K562 (cell line): ENCODE measurements around the gene CTF1. TPM values are rescaled to one million over a fixed set of nuclear protein-coding genes. Genes with fewer than 3 reads are reported as not detected.

Experiments
- ATF1 ChIP-seq, 2 experiments: fragments of 450-650 bp in 1 of 2; IDR thresholded peaks; 2 replicates each; pipeline ENCODE4 v1.6.1; 2016; ENCODE audit warnings: missing compliant biosample characterization in 1 of 2, missing genetic modification characterization in 1 of 2
- CAMTA2 ChIP-seq: fragments of 250-450 bp; sonication (Bioruptor Pico); conservative IDR thresholded peaks from 2 replicates; pipeline ENCODE4 v1.5.1; 2022
- CC2D1A ChIP-seq: fragments of 450-650 bp; IDR thresholded peaks from 2 replicates; pipeline ENCODE4 v1.6.1; 2017; ENCODE audit warnings: mild to moderate bottlenecking
- CCNT2 ChIP-seq: IDR thresholded peaks from 2 replicates; pipeline ENCODE4 v1.6.1; 2011; ENCODE audit warnings: borderline replicate concordance, low read depth, mild to moderate bottlenecking, moderate library complexity, mixed read lengths, low read length; ENCODE audit not compliant: insufficient read length; ENCODE audit errors: extremely low read depth
- MXI1 ChIP-seq: IDR thresholded peaks from 2 replicates; pipeline ENCODE4 v1.6.1; 2011; ENCODE audit warnings: low read depth, mild to moderate bottlenecking, improper control_type of control experiment, low read length
- MYNN ChIP-seq, 2 experiments: sonication (generic); formaldehyde crosslinking in 1 of 2; IDR thresholded peaks; 2 replicates each; pipeline versions ENCODE4 v1.5.0 to v1.6.1; 2016 to 2020; ENCODE audit warnings: antibody characterized with exemption in 1 of 2, missing genetic modification reagents in 1 of 2
- RBBP5 ChIP-seq: fragments of 200-600 bp; sonication (generic); IDR thresholded peaks from 2 replicates; pipeline ENCODE4 v1.6.1; 2012; ENCODE audit warnings: borderline replicate concordance, mild to moderate bottlenecking, low read length, control low read depth, inconsistent platforms; ENCODE audit not compliant: insufficient read depth, poor library complexity, severe bottlenecking
- TAL1 ChIP-seq: fragments of 450-650 bp; IDR thresholded peaks from 2 replicates; pipeline ENCODE4 v1.6.1; 2016; ENCODE audit warnings: mild to moderate bottlenecking
- ZEB2 ChIP-seq: fragments of 450-650 bp; IDR thresholded peaks from 2 replicates; pipeline ENCODE4 v1.6.1; 2016
- ZFP1 ChIP-seq: fragments of 450-650 bp; formaldehyde crosslinking; IDR thresholded peaks from 2 replicates; pipeline ENCODE4 v1.4.0; 2020; ENCODE audit warnings: mild to moderate bottlenecking, mixed read lengths
- ZNF282 ChIP-seq: sonication (generic); formaldehyde crosslinking; IDR thresholded peaks from 2 replicates; pipeline ENCODE4 v1.8.1; 2023; ENCODE audit warnings: missing genetic modification reagents
- ZNF3 ChIP-seq: fragments of 250-450 bp; sonication (Bioruptor Pico); IDR thresholded peaks from 2 replicates; pipeline ENCODE4 v1.5.0; 2021; ENCODE audit warnings: mild to moderate bottlenecking, moderate library complexity
- ZNF766 ChIP-seq: fragments of 200-800 bp; sonication (Bioruptor generic); conservative IDR thresholded peaks from 2 replicates; pipeline ENCODE4 v1.6.1; 2016; ENCODE audit warnings: missing genetic modification characterization, missing compliant biosample characterization
- polyA plus RNA-seq, 8 experiments: library from polyadenylated mRNA; depleted of rRNA in 4 of 8; stranded (reverse) in 5 of 8; unstranded in 3 of 8; fragments of >200 nt; fragmentation: Nextera tagmentation in 2 of 8; fragmentation: Illumina TruSeq in 1 of 8; extraction: Ambion mirVana in 2 of 8; extraction: Trizol in 1 of 8; gene quantifications; 2 replicates each; pipeline versions ENCODE4 v1.2.1 to v1.2.3, GENCODE V29; 2011 to 2014; ENCODE audit warnings: inconsistent platforms in 1 of 8, missing spikeins in 1 of 8
- total RNA-seq, 7 experiments: library from RNA; depleted of rRNA in 6 of 7; stranded (reverse); fragments of >200 nt in 6 of 7; fragmentation: Illumina TruSeq in 2 of 7; extraction: Trizol in 2 of 7; gene quantifications; 2 replicates each; pipeline versions ENCODE4 v1.2.1 to v1.2.3, GENCODE V29; 2011 to 2021; ENCODE audit warnings: low replicate concordance in 1 of 7
- TF ChIP-seq, protein P1 (sequence below): fragments of 450-650 bp; IDR thresholded peaks from 2 replicates; pipeline ENCODE4 v1.6.1; 2017; ENCODE audit warnings: antibody characterized with exemption
- TF ChIP-seq, protein P2 (sequence below): sonication (generic); formaldehyde crosslinking; IDR thresholded peaks from 2 replicates; pipeline ENCODE4 v1.8.0; 2022; ENCODE audit warnings: mild to moderate bottlenecking, missing genetic modification reagents
- TF ChIP-seq, protein P3 (sequence below): sonication (generic); formaldehyde crosslinking; IDR thresholded peaks from 2 replicates; pipeline ENCODE4 v1.8.1; 2023; ENCODE audit warnings: mild to moderate bottlenecking, missing genetic modification reagents, moderate library complexity
- TF ChIP-seq, protein P4 (sequence below): fragments of 250-450 bp; sonication (Bioruptor Pico); IDR thresholded peaks from 2 replicates; pipeline ENCODE4 v1.5.0; 2020; ENCODE audit warnings: mild to moderate bottlenecking

Gene CTF1
- total and polyA plus RNA-seq, 9 of the 15 experiments (the other 6 are each of a cell fraction or from before 2014, with no cell fraction given) = 0.24 to 2.5 (median 0.44) TPM

DNA sequence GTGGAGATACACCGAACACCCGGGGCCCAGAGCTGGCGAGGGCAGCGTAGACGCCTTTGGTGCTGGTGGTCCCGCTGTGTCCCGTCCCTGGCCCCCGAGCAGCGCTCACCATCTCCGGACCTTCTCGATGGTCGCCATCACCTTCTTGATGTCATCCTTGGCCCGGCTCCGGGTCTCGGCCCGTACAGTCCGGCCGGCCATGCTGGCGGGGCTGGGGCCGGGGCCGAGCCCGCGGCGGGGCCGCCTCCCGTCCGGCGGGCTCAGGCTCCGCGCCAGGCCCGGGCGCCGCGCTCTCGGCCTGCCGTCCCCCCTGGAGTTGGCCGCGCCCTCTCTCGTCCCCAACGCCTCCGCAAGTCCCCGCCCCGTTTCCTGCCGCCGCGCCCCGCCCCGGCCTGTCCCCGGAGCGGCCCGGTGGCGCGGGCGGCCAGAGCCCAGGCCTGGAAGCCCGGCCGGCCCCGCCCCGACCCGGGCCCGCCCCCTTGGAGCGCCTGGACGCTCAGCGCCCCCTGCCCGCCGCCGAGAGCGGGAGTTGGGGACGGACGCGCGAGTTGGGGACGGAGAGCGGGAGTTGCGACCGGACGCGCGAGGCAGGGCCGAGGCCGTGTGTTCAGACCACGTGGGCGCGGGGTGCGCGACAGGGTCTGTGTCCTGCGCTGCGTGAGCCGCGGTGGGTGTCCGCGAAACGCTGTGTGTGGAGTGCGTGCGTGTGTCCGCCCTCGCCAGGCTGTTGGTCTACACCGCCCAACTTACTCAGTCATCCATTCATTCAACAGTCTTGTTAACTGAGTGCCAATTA lies 2.5 kb upstream of the CTF1 start, which contains the start of gene BCL7C (continued):
- TF ChIP-seq, protein P1, sequence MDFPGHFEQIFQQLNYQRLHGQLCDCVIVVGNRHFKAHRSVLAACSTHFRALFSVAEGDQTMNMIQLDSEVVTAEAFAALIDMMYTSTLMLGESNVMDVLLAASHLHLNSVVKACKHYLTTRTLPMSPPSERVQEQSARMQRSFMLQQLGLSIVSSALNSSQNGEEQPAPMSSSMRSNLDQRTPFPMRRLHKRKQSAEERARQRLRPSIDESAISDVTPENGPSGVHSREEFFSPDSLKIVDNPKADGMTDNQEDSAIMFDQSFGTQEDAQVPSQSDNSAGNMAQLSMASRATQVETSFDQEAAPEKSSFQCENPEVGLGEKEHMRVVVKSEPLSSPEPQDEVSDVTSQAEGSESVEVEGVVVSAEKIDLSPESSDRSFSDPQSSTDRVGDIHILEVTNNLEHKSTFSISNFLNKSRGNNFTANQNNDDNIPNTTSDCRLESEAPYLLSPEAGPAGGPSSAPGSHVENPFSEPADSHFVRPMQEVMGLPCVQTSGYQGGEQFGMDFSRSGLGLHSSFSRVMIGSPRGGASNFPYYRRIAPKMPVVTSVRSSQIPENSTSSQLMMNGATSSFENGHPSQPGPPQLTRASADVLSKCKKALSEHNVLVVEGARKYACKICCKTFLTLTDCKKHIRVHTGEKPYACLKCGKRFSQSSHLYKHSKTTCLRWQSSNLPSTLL = no peak
- TF ChIP-seq TAL1 (no peak), ZNF3 (CRISPR knock-in tag) (no peak), MXI1 (peak; percentile 63), MYNN (IDR thresholded peaks at IDR 0.05) (no peak; the same call in 1 of the 2 replicates), MYNN (CRISPR knock-in tag; IDR thresholded peaks at IDR 0.05) (no peak), ZFP1 (CRISPR knock-in tag) (no peak), ZNF282 (CRISPR knock-in tag) (peak; percentile 99), CAMTA2 (no peak), ZNF766 (CRISPR knock-in tag) (peak; percentile 45; the same call in 1 of the 2 replicates), CC2D1A (no peak), ZEB2 (no peak), CCNT2 (peak; percentile 67), RBBP5 (no peak), ATF1 (CRISPR knock-in tag; IDR thresholded peaks at IDR 0.05) (no peak), ATF1 (tag; IDR thresholded peaks at IDR 0.05) (peak; percentile 65)
- TF ChIP-seq, protein P2, sequence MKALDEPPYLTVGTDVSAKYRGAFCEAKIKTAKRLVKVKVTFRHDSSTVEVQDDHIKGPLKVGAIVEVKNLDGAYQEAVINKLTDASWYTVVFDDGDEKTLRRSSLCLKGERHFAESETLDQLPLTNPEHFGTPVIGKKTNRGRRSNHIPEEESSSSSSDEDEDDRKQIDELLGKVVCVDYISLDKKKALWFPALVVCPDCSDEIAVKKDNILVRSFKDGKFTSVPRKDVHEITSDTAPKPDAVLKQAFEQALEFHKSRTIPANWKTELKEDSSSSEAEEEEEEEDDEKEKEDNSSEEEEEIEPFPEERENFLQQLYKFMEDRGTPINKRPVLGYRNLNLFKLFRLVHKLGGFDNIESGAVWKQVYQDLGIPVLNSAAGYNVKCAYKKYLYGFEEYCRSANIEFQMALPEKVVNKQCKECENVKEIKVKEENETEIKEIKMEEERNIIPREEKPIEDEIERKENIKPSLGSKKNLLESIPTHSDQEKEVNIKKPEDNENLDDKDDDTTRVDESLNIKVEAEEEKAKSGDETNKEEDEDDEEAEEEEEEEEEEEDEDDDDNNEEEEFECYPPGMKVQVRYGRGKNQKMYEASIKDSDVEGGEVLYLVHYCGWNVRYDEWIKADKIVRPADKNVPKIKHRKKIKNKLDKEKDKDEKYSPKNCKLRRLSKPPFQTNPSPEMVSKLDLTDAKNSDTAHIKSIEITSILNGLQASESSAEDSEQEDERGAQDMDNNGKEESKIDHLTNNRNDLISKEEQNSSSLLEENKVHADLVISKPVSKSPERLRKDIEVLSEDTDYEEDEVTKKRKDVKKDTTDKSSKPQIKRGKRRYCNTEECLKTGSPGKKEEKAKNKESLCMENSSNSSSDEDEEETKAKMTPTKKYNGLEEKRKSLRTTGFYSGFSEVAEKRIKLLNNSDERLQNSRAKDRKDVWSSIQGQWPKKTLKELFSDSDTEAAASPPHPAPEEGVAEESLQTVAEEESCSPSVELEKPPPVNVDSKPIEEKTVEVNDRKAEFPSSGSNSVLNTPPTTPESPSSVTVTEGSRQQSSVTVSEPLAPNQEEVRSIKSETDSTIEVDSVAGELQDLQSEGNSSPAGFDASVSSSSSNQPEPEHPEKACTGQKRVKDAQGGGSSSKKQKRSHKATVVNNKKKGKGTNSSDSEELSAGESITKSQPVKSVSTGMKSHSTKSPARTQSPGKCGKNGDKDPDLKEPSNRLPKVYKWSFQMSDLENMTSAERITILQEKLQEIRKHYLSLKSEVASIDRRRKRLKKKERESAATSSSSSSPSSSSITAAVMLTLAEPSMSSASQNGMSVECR = peak; percentile 93
- TF ChIP-seq, protein P3, sequence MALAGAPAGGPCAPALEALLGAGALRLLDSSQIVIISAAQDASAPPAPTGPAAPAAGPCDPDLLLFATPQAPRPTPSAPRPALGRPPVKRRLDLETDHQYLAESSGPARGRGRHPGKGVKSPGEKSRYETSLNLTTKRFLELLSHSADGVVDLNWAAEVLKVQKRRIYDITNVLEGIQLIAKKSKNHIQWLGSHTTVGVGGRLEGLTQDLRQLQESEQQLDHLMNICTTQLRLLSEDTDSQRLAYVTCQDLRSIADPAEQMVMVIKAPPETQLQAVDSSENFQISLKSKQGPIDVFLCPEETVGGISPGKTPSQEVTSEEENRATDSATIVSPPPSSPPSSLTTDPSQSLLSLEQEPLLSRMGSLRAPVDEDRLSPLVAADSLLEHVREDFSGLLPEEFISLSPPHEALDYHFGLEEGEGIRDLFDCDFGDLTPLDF (CRISPR knock-in tag) = peak; percentile 94
- TF ChIP-seq, protein P4, sequence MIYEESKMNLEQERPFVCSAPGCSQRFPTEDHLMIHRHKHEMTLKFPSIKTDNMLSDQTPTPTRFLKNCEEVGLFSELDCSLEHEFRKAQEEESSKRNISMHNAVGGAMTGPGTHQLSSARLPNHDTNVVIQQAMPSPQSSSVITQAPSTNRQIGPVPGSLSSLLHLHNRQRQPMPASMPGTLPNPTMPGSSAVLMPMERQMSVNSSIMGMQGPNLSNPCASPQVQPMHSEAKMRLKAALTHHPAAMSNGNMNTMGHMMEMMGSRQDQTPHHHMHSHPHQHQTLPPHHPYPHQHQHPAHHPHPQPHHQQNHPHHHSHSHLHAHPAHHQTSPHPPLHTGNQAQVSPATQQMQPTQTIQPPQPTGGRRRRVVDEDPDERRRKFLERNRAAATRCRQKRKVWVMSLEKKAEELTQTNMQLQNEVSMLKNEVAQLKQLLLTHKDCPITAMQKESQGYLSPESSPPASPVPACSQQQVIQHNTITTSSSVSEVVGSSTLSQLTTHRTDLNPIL (CRISPR knock-in tag) = no peak
